GM20000 (cell line): ENCODE data around the gene RRAS.

ENCODE experiments used
- DNase-seq: peaks from one replicate; pipeline ENCODE4 v3.0.0; 2012; ENCODE audit warnings: low spot score
- TF ChIP-seq, protein P1 (sequence below): IDR thresholded peaks from 2 replicates; pipeline ENCODE4 v1.5.1; 2012; ENCODE audit warnings: mild to moderate bottlenecking, control low read depth; ENCODE audit errors: extremely low read depth, missing control alignments

The RRAS gene

DNA sequence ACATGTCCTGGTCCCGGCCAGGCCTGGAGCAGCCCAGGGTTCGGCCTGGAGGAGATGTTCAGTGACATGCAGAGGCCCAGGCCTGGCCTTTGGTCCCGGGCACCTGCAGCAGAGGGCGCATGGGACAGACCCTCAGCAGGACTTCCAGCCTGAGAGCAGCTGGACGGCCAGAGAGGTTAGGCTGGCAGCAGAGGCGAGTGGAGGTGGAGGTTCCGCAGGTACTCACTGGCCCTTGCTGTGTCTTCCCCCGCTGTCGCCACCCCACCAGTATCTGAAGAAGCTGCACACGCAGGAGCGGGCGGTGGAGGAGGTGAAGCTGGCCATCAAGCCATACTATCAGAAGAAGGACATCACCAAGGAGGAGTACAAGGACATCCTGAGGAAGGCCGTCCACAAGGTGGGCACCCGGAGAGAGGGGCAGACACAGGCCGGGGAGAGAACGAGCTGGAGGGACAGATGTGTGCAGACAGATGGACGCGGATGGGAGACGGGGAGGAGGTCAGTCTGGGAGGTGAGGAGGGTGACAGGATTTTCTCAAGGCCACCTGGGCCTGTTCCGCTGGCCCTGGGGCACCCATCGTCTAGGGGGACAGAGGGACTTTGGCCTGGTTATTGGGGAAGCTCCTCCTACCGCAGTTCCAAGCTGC lies 17.7 kb upstream of the RRAS start:
- no peak for DNase-seq
- TF ChIP-seq, protein P1, sequence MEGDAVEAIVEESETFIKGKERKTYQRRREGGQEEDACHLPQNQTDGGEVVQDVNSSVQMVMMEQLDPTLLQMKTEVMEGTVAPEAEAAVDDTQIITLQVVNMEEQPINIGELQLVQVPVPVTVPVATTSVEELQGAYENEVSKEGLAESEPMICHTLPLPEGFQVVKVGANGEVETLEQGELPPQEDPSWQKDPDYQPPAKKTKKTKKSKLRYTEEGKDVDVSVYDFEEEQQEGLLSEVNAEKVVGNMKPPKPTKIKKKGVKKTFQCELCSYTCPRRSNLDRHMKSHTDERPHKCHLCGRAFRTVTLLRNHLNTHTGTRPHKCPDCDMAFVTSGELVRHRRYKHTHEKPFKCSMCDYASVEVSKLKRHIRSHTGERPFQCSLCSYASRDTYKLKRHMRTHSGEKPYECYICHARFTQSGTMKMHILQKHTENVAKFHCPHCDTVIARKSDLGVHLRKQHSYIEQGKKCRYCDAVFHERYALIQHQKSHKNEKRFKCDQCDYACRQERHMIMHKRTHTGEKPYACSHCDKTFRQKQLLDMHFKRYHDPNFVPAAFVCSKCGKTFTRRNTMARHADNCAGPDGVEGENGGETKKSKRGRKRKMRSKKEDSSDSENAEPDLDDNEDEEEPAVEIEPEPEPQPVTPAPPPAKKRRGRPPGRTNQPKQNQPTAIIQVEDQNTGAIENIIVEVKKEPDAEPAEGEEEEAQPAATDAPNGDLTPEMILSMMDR, result no peak

DNA sequence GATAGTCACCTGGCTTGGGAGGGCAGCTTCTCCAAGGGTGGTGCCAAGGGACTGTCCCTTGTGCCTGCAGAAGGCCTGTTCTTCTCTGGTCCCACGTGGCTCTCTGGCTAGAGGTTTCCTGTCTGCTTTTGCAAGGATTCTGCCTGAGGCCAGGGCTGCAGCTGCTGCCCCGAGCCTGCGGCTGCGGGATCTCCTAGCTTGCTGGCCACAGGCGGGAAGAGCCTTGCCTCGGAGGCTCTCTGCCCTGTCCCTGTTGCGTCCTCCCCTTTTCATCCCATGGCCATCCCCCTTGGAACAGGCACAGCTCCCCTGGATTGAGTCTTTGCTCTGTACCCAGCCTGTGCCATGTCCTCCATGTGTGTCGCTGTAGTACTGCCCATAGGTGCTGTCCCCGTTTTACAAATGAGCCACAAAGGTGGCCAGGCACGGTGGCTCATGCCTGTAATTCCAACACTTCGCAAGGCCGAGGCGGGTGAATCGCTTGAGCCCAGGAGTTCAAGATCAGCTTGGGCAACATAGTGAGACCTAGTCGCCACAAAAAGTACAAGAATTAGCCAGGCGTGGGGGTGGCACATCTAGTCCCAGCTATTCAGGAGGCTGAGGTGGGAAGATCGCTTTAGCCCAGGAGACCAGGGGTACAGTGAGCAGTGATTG lies 16.6 kb upstream of the RRAS start:
- DNase-seq, result no peak

DNA sequence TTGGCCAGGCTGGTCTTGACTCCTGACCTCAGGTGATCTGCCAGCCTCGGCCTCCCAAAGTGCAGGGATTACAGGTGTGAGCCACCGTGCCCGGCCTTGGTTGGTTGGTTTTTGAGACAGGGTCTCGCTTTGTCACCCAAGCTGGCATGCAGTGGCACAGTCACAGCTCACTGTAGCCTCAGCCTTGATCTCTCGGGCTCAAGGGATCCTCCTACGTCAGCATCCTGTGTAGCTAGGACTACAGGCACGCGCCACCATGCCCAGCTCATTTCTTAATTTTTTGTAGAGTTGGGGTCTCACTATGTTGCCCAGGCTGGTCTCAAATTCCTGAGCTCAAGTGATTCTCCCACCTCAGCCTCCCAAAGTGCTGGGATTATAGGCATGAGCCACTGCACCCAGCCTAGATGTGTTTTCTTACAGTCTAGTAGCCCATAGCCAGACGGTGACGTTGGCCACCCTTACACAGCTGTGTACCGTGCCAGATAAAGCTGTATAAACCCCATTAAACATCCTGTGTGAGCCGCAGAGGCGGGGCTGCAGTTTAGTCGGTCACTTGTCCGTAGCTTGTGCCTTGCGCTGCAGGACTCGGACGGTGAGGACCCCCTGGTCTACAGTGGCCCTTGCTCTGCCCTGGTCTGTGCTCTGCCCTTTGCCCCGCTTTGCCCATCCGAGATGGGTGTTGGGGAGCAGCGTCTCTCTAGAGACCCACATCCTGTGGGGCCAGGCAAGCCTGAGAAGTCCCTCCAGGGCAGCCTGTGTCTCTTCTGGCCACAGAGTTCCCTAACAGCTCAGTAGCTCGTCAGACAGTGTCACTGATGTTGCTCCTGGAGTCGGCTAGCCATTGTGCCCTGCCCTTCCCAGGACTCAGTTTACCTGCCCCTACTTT lies 15.9 kb upstream of the RRAS start:
- TF ChIP-seq, protein P1, result no peak
- DNase-seq, result no peak

More for the DNA sequence above, 16.6 kb upstream of the RRAS start:
- TF ChIP-seq, protein P1, result no peak

GRCh38 chr19:49654581-49654980 lies 14.6 kb upstream of the RRAS start:
- DNase-seq, result no peak
- TF ChIP-seq, protein P1, result no peak

GRCh38 chr19:49653466-49653806 lies 13.5 kb upstream of the RRAS start:
- TF ChIP-seq, protein P1, result no peak
- no peak for DNase-seq

GRCh38 chr19:49652551-49653465 lies 12.9 kb upstream of the RRAS start:
- DNase-seq, result no peak
- TF ChIP-seq, protein P1, result no peak
